ENCODE results near the gene IRGC.

DNA sequence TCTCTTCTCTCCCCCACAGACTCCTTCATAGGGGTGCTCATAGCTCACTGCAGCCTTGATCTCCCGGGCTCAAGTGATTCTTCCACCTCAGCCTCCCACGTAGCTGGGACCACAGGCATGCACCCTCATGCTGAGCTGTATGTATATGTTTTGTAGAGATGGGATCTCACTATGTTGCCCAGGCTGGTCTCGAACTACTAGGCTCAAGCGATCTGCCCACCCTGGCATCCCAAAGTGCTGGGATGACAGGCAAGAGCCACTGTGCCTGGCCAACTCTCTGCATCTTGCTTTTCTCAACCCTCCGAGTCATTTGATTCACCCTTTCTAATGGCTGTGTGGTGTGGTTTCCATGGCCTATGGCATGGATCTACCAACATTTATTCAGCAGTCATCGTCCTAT is 10.1 kb upstream of the IRGC start:
- TF ChIP-seq POLR2A (IDR thresholded peaks at IDR 0.05) (no peak), EP300 (IDR thresholded peaks at IDR 0.05) (no peak)
- TF ChIP-seq, protein P1, sequence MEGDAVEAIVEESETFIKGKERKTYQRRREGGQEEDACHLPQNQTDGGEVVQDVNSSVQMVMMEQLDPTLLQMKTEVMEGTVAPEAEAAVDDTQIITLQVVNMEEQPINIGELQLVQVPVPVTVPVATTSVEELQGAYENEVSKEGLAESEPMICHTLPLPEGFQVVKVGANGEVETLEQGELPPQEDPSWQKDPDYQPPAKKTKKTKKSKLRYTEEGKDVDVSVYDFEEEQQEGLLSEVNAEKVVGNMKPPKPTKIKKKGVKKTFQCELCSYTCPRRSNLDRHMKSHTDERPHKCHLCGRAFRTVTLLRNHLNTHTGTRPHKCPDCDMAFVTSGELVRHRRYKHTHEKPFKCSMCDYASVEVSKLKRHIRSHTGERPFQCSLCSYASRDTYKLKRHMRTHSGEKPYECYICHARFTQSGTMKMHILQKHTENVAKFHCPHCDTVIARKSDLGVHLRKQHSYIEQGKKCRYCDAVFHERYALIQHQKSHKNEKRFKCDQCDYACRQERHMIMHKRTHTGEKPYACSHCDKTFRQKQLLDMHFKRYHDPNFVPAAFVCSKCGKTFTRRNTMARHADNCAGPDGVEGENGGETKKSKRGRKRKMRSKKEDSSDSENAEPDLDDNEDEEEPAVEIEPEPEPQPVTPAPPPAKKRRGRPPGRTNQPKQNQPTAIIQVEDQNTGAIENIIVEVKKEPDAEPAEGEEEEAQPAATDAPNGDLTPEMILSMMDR (IDR thresholded peaks at IDR 0.05): no peak
